ENCODE results near the gene SP1. TPM values are rescaled to one million over a fixed set of nuclear protein-coding genes. Genes with fewer than 3 reads are reported as not detected.

The SP1 gene
- total and polyA plus RNA-seq, 9 of the 15 experiments (the other 6 are each of a cell fraction or from before 2014, with no cell fraction given), result 8.0 to 65.5 (median 41.6) TPM

GRCh38 chr12:53344824-53345485 is 35.0 kb upstream of the SP1 start (continued):
- TF ChIP-seq ZNF512 (tag; IDR thresholded peaks at IDR 0.05) (no peak), COPS2 (conservative IDR thresholded peaks at IDR 0.05) (no peak), MAX (CRISPR knock-in tag; IDR thresholded peaks at IDR 0.05) (0 out of 2 replicates have a peak, but pooled peaks have one; percentile 17), CHD4 (IDR thresholded peaks at IDR 0.05; ENCODE audit: insufficient read depth, insufficient replicate concordance, low read depth, low read length, poor library complexity, severe bottlenecking) (no peak), RAD21 (CRISPR knock-in tag; conservative IDR thresholded peaks at IDR 0.05 in 1 of 2, IDR thresholded peaks at IDR 0.05 in 1 of 2) (peak; percentile 92 to 96), SETDB1 (IDR thresholded peaks at IDR 0.05; ENCODE audit: low read length) (no peak), SLC30A9 (CRISPR knock-in tag; IDR thresholded peaks at IDR 0.05) (no peak), SMARCB1 (IDR thresholded peaks at IDR 0.05; ENCODE audit: insufficient read length, low read depth) (no peak), ZNF561 (CRISPR knock-in tag; conservative IDR thresholded peaks at IDR 0.05) (no peak), PHF21A (IDR thresholded peaks at IDR 0.05; ENCODE audit: borderline replicate concordance, low read depth) (0 out of 2 replicates have a peak, but pooled peaks have one; percentile 43), PPARD (CRISPR knock-in tag; IDR thresholded peaks at IDR 0.05) (no peak), GABPB1 (CRISPR knock-in tag; IDR thresholded peaks at IDR 0.05) (peak; percentile 40; the same call in 1 of the 2 replicates), TRIM24 (IDR thresholded peaks at IDR 0.05) (no peak), NR1H2 (CRISPR knock-in tag; IDR thresholded peaks at IDR 0.05) (no peak), HNRNPH1 (optimal IDR thresholded peaks at IDR 0.05; ENCODE audit: low read depth, low read length) (no peak), WHSC1 (IDR thresholded peaks at IDR 0.05; ENCODE audit: low read length) (no peak), ATF3 (IDR thresholded peaks at IDR 0.05) (no peak), ATF3 (CRISPR knock-in tag; conservative IDR thresholded peaks at IDR 0.05) (no peak), SRSF9 (IDR thresholded peaks at IDR 0.05; ENCODE audit: borderline replicate concordance, low read depth, low read length) (no peak), ZZZ3 (IDR thresholded peaks at IDR 0.05) (peak; percentile 72)
- TF ChIP-seq, protein P1, sequence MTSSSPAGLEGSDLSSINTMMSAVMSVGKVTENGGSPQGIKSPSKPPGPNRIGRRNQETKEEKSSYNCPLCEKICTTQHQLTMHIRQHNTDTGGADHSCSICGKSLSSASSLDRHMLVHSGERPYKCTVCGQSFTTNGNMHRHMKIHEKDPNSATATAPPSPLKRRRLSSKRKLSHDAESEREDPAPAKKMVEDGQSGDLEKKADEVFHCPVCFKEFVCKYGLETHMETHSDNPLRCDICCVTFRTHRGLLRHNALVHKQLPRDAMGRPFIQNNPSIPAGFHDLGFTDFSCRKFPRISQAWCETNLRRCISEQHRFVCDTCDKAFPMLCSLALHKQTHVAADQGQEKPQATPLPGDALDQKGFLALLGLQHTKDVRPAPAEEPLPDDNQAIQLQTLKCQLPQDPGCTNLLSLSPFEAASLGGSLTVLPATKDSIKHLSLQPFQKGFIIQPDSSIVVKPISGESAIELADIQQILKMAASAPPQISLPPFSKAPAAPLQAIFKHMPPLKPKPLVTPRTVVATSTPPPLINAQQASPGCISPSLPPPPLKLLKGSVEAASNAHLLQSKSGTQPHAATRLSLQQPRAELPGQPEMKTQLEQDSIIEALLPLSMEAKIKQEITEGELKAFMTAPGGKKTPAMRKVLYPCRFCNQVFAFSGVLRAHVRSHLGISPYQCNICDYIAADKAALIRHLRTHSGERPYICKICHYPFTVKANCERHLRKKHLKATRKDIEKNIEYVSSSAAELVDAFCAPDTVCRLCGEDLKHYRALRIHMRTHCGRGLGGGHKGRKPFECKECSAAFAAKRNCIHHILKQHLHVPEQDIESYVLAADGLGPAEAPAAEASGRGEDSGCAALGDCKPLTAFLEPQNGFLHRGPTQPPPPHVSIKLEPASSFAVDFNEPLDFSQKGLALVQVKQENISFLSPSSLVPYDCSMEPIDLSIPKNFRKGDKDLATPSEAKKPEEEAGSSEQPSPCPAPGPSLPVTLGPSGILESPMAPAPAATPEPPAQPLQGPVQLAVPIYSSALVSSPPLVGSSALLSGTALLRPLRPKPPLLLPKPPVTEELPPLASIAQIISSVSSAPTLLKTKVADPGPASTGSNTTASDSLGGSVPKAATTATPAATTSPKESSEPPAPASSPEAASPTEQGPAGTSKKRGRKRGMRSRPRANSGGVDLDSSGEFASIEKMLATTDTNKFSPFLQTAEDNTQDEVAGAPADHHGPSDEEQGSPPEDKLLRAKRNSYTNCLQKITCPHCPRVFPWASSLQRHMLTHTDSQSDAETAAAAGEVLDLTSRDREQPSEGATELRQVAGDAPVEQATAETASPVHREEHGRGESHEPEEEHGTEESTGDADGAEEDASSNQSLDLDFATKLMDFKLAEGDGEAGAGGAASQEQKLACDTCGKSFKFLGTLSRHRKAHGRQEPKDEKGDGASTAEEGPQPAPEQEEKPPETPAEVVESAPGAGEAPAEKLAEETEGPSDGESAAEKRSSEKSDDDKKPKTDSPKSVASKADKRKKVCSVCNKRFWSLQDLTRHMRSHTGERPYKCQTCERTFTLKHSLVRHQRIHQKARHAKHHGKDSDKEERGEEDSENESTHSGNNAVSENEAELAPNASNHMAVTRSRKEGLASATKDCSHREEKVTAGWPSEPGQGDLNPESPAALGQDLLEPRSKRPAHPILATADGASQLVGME (CRISPR knock-in tag; IDR thresholded peaks at IDR 0.05), result no peak
